Chondrocyte (in vitro differentiated cells): ENCODE data around the gene SND1. TPM values are rescaled to one million over a fixed set of nuclear protein-coding genes. Genes with fewer than 3 reads are reported as not detected.

Experiments used
- DNase-seq: peaks from one replicate; pipeline ENCODE4 v3.0.0; 2021; ENCODE audit warnings: mixed read lengths, low spot score
- H3K27ac Mint-ChIP-seq: one replicate; pipeline ENCODE4 v1.8.0; 2021; ENCODE audit warnings: mild to moderate bottlenecking, moderate library complexity, mixed read lengths; ENCODE audit not compliant: unreplicated experiment
- H3K27me3 Mint-ChIP-seq: 2 replicates; pipeline ENCODE4 v1.8.0; 2021; ENCODE audit warnings: low read depth, mixed read lengths
- H3K36me3 Mint-ChIP-seq: 2 replicates; pipeline ENCODE4 v1.8.0; 2021; ENCODE audit warnings: low read depth, mixed read lengths
- H3K4me1 Mint-ChIP-seq: 2 replicates; pipeline ENCODE4 v1.8.0; 2021; ENCODE audit warnings: low read depth, mild to moderate bottlenecking, mixed read lengths
- H3K4me3 Mint-ChIP-seq: one replicate; pipeline ENCODE4 v1.8.0; 2021; ENCODE audit warnings: mild to moderate bottlenecking, moderate library complexity, mixed read lengths; ENCODE audit not compliant: unreplicated experiment
- H3K9me3 Mint-ChIP-seq: 2 replicates; pipeline ENCODE4 v1.8.0; 2021; ENCODE audit warnings: low read depth, mixed read lengths
- total RNA-seq: library from RNA; stranded (reverse); gene quantifications from 3 replicates; pipeline ENCODE4 v1.2.1, GENCODE V29; 2021
- TF ChIP-seq, protein P1 (sequence below): fragments of 200-600 bp; sonication (generic); IDR thresholded peaks from 2 replicates; pipeline ENCODE4 v1.5.0; 2021; ENCODE audit warnings: antibody characterized with exemption, mild to moderate bottlenecking, moderate library complexity

The SND1 gene
- total RNA-seq, 1 donor from 2014 or later: 229 TPM

DNA sequence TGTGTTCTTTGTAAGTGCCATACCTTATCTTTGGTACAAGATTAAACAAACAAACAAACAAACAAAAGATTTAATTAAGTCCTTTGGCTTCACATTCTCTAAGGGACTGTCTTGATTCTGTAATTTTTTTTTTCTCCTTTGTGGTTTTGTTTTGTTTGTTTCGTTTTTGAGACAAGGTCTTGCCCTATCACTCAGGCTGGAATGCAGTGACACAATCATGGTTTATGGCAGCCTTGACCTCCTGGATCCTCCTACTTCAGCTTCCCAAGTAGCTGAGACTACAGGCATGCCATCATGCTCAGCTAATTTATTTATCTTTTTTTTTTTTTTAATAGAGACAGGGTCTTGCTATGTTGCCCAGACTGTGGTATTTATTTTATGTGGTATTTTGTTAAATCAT, 213.5 kb downstream of the SND1 start:
- peak overlapping the region; percentile 46 for H3K27ac Mint-ChIP-seq
- no peak overlapping the region for H3K4me3 Mint-ChIP-seq
- no peaks in the 10 kb centered on the region for H3K27me3 Mint-ChIP-seq
- H3K4me1 Mint-ChIP-seq: peaks cover 31% of the 10 kb centered on the region
- no peaks in the 10 kb centered on the region for H3K36me3 Mint-ChIP-seq
- H3K9me3 Mint-ChIP-seq: no peaks in the 10 kb centered on the region
- TF ChIP-seq, protein P1, sequence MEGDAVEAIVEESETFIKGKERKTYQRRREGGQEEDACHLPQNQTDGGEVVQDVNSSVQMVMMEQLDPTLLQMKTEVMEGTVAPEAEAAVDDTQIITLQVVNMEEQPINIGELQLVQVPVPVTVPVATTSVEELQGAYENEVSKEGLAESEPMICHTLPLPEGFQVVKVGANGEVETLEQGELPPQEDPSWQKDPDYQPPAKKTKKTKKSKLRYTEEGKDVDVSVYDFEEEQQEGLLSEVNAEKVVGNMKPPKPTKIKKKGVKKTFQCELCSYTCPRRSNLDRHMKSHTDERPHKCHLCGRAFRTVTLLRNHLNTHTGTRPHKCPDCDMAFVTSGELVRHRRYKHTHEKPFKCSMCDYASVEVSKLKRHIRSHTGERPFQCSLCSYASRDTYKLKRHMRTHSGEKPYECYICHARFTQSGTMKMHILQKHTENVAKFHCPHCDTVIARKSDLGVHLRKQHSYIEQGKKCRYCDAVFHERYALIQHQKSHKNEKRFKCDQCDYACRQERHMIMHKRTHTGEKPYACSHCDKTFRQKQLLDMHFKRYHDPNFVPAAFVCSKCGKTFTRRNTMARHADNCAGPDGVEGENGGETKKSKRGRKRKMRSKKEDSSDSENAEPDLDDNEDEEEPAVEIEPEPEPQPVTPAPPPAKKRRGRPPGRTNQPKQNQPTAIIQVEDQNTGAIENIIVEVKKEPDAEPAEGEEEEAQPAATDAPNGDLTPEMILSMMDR: no peak
- no peak for DNase-seq

DNA sequence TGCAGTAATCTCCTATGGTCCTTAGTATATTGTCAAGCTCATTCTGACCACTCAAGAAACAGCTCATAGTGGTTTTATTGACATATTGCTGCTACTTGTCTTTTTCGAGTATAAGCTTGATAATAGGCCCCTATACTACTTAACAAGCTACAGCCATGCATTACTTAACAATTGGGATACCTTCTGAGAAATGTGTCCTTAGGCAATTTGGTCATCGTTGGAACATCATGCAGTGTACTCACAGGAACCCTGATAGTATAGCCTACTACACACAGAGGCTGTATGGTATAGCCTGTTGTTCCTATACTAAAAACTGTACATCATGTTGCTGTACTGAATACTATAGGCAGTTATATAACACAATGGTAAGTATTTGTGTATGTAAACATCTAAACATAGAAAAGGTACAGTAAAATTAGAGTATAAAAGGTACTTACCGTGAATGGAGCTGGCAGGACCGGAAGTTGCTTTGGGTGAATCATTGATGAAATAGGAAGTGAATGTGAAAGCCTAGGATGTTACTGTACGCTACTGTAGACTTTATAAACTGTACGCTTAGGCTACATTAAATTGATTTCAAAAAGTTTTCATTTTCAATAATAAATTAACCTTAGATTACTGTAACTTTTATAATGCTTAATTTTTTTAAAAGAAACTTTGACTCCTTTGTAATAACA, 218.4 kb downstream of the SND1 start:
- Mint-ChIP-seq H3K27ac (no peak overlapping the region), H3K27me3 (no peaks in the 10 kb centered on the region)

DNA sequence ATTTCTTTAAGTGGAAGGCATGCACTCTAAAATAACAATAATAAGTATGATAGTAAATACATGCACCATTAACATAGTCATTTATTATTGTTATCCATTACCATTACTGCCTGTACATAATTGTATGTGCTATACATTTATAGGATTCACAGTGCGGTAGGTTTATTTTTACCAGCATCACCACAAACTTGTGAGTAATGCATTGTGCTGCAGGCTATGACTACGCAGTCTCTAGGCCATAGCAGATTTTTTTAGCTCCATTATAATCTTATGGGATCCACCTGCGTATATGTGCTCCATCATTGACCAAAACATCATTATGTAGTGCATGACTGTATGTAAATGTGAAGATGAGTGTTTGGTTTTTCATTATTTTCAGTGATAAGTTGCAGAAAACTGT, 219.2 kb downstream of the SND1 start:
- TF ChIP-seq, protein P1: no peak
- Mint-ChIP-seq H3K4me1 (peaks cover 14% of the 10 kb centered on the region), H3K9me3 (no peaks in the 10 kb centered on the region), H3K27ac (no peak overlapping the region), H3K4me3 (no peak overlapping the region), H3K27me3 (no peaks in the 10 kb centered on the region), H3K36me3 (no peaks in the 10 kb centered on the region)
- DNase-seq: no peak

More for the DNA sequence above, 218.4 kb downstream of the SND1 start:
- TF ChIP-seq, protein P1: no peak
- no peaks in the 10 kb centered on the region for H3K9me3 Mint-ChIP-seq
- no peak for DNase-seq
- no peak overlapping the region for H3K4me3 Mint-ChIP-seq
- peaks cover 19% of the 10 kb centered on the region for H3K4me1 Mint-ChIP-seq
- H3K36me3 Mint-ChIP-seq: no peaks in the 10 kb centered on the region

DNA sequence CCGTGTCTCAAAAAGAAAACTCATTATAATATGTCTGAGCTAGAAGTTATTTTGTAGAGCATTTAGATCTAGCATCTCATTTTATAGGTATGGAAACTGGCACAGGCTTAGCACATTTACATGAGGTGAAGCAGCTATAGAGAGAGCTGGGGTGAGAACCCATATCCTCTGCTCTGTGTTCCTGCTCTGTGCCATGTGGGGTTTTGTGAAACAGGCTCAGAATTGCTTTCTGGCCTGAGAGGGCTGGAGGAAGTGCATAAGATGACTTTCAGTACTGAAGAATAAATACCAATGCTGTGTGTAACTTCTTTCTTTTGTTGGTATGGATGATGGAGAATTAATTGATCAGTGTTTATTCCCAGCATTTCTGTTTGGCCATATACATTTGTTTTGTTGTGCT, 220.1 kb downstream of the SND1 start:
- Mint-ChIP-seq H3K9me3 (no peaks in the 10 kb centered on the region), H3K27ac (no peak overlapping the region), H3K36me3 (no peaks in the 10 kb centered on the region), H3K27me3 (no peaks in the 10 kb centered on the region), H3K4me1 (peaks cover 9% of the 10 kb centered on the region), H3K4me3 (no peak overlapping the region)
- no peak for DNase-seq
- TF ChIP-seq, protein P1: no peak

DNA sequence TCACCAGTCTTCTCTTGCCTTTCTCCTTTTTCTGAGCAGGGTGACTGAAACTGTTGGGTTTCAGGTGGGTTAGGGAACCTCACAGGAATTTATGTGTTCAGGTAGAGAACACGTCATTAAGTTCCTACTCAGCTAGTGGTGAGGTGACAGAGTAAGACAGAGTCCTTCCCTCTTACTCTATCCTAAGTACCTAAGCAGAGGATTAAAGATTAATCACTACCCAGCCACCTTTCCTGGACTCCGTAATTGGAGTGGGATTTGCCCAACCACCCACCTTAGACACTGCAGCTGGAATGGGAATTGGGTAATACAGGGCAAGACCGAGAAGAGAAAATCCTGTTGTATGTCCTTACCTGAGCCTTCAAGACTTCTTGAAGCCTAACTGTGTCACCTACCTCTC, 221.2 kb downstream of the SND1 start:
- H3K27me3 Mint-ChIP-seq: no peaks in the 10 kb centered on the region
- no peaks in the 10 kb centered on the region for H3K9me3 Mint-ChIP-seq
- no peaks in the 10 kb centered on the region for H3K4me1 Mint-ChIP-seq
- no peaks in the 10 kb centered on the region for H3K36me3 Mint-ChIP-seq
- H3K4me3 Mint-ChIP-seq: no peak overlapping the region
- no peak overlapping the region for H3K27ac Mint-ChIP-seq
- DNase-seq: no peak
- TF ChIP-seq, protein P1: no peak
